ENCODE measurements around the gene TMEM45A.

DNA sequence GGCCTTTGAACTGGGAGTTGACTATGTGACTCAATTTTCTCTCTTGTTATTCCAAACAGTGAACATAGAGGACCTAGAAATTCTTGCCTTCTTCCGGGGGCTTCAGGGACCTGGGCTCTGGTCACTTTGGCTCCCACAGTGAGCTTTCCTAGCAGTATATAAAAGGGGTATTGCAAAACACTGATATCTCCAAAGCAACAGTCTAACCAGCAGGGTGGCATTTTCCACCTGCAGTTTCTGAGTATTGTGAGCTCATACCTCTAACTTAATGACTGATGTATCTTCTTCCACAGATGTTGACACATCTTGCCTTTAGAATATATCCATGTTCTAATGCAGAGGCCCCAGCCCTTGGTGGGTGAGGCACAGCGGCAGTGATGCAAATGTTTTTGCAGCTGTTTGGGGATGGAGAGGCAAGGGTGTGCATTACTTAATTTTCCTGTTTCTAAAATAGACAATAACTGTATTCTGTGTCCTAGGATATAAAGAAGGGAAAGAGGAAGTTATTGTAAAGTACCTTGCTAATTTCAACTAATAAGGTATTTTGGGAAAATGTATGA is 71.3 kb downstream of the TMEM45A start:
- TF ChIP-seq, protein P1, sequence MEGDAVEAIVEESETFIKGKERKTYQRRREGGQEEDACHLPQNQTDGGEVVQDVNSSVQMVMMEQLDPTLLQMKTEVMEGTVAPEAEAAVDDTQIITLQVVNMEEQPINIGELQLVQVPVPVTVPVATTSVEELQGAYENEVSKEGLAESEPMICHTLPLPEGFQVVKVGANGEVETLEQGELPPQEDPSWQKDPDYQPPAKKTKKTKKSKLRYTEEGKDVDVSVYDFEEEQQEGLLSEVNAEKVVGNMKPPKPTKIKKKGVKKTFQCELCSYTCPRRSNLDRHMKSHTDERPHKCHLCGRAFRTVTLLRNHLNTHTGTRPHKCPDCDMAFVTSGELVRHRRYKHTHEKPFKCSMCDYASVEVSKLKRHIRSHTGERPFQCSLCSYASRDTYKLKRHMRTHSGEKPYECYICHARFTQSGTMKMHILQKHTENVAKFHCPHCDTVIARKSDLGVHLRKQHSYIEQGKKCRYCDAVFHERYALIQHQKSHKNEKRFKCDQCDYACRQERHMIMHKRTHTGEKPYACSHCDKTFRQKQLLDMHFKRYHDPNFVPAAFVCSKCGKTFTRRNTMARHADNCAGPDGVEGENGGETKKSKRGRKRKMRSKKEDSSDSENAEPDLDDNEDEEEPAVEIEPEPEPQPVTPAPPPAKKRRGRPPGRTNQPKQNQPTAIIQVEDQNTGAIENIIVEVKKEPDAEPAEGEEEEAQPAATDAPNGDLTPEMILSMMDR (IDR thresholded peaks at IDR 0.05; ENCODE audit: extremely low read depth in 1 of 2, insufficient read depth in 1 of 2, low read depth in 1 of 2, low read length in 2 of 2) = no peak
- no peak for TF ChIP-seq EZH2 (IDR thresholded peaks at IDR 0.05; ENCODE audit: borderline replicate concordance, low read depth, low read length, severe bottlenecking)
- no peak for TF ChIP-seq POLR2AphosphoS5 (IDR thresholded peaks at IDR 0.05; ENCODE audit: insufficient read depth, low read depth, low read length)
- no peak for TF ChIP-seq GATA2 (IDR thresholded peaks at IDR 0.05; ENCODE audit: insufficient read depth, insufficient read length, low read depth, low read length)
- TF ChIP-seq, protein P2, sequence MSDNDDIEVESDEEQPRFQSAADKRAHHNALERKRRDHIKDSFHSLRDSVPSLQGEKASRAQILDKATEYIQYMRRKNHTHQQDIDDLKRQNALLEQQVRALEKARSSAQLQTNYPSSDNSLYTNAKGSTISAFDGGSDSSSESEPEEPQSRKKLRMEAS (IDR thresholded peaks at IDR 0.05; ENCODE audit: insufficient read depth, insufficient read length) = no peak
- no peak for TF ChIP-seq POLR2A (IDR thresholded peaks at IDR 0.05; ENCODE audit: low read depth, low read length)
- TF ChIP-seq FOS (IDR thresholded peaks at IDR 0.05; ENCODE audit: borderline replicate concordance, insufficient read depth, low read length) = no peak
- no peak for TF ChIP-seq JUN (IDR thresholded peaks at IDR 0.05; ENCODE audit: borderline replicate concordance, insufficient read depth, insufficient read length, low read depth)
- no peak for TF ChIP-seq MYC (IDR thresholded peaks at IDR 0.05; ENCODE audit: low read depth, low read length)
